Stimulated activated naive CD8-positive, alpha-beta T cell treated with anti-CD3 and anti-CD28 coated beads, Interleukin-15, Interleukin-2, amounts not matched to agents 100 U/mL and 50 U/mL, for 24 hours (primary cell): Measurements from ENCODE around the gene MROH7.

Source experiments
- ATAC-seq: fragments of 150-1000 bp; cut with Tn5 transposase; one replicate; pipeline ENCODE4 v1.10.0; 2021
- DNase-seq: peaks from one replicate; pipeline ENCODE4 v3.0.0; 2021

MROH7 gene

GRCh38 chr1:54742282-54742681 is 100.7 kb downstream of the MROH7 start:
- DNase-seq, result no peak
- ATAC-seq, result no peak

GRCh38 chr1:54743416-54744226 is 102.0 kb downstream of the MROH7 start:
- no peak for DNase-seq
- no peak for ATAC-seq

GRCh38 chr1:54744696-54745095 is 103.1 kb downstream of the MROH7 start:
- no peak for ATAC-seq
- no peak for DNase-seq

GRCh38 chr1:54745274-54745673 is 103.7 kb downstream of the MROH7 start:
- DNase-seq, result no peak
- ATAC-seq, result no peak

GRCh38 chr1:54745864-54746263 is 104.3 kb downstream of the MROH7 start:
- no peak for DNase-seq
- ATAC-seq, result no peak

- DNase-seq (no peak), ATAC-seq (no peak)
Observed at GRCh38 chr1:54748094-54748835, 106.7 kb downstream of the MROH7 start.

GRCh38 chr1:54750596-54750995 is 109.0 kb downstream of the MROH7 start:
- DNase-seq (no peak), ATAC-seq (no peak)

GRCh38 chr1:54751426-54751825 is 109.8 kb downstream of the MROH7 start:
- no peak for DNase-seq
- ATAC-seq, result no peak

- DNase-seq, result no peak
Observed at GRCh38 chr1:54754045-54754444, 112.5 kb downstream of the MROH7 start.

GRCh38 chr1:54754486-54755285 is 113.1 kb downstream of the MROH7 start:
- no peak for ATAC-seq
- DNase-seq, result no peak

More at GRCh38 chr1:54754045-54754444, 112.5 kb downstream of the MROH7 start:
- peak; percentile 34 for ATAC-seq

GRCh38 chr1:54757833-54758232 is 116.2 kb downstream of the MROH7 start:
- ATAC-seq, result no peak

GRCh38 chr1:54758678-54759348 is 117.2 kb downstream of the MROH7 start:
- ATAC-seq (no peak), DNase-seq (no peak)

More at GRCh38 chr1:54757833-54758232, 116.2 kb downstream of the MROH7 start:
- DNase-seq, result no peak
